SK-N-MC (cell line): ENCODE measurements around the gene FAM20B.
"Not testable (repeated sequence)": the region's sequence is repeated elsewhere in the genome, so short reads cannot be mapped to it uniquely, and the experiment has no call there.

Source experiments
- DNase-seq: peaks from one replicate; pipeline ENCODE4 v3.0.0-alpha.2; 2011; ENCODE audit warnings: low read depth, low spot score
- H3K27ac ChIP-seq: fragments of 200-600 bp; sonication (generic); 2 replicates; pipeline ENCODE4 v1.5.1; 2016; ENCODE audit warnings: mixed run types
- H3K36me3 ChIP-seq: fragments of 200-600 bp; sonication (generic); 2 replicates; pipeline ENCODE4 v1.6.1; 2017; ENCODE audit warnings: antibody characterized with exemption, low read length, mixed read lengths; ENCODE audit not compliant: insufficient read depth
- H3K4me3 ChIP-seq: fragments of 200-600 bp; sonication (generic); 2 replicates; pipeline ENCODE4 v1.5.1; 2016
- H3K9ac ChIP-seq: fragments of 200-600 bp; sonication (generic); 2 replicates; pipeline ENCODE4 v1.8.0; 2017; ENCODE audit warnings: mixed run types, mixed read lengths; ENCODE audit not compliant: insufficient read length
- H3K9me3 ChIP-seq: fragments of 200-600 bp; sonication (generic); 2 replicates; pipeline ENCODE4 v1.6.1; 2017; ENCODE audit warnings: low read depth, mild to moderate bottlenecking, antibody characterized with exemption, low read length, moderate library complexity, mixed read lengths
- EZH2 ChIP-seq: fragments of 200-600 bp; sonication (generic); IDR thresholded peaks from one replicate; pipeline ENCODE4 v1.6.1; 2017; ENCODE audit warnings: antibody characterized with exemption
- FOXP2 ChIP-seq: optimal IDR thresholded peaks from 2 replicates; pipeline ENCODE3; 2011; ENCODE audit warnings: mild to moderate bottlenecking, moderate library complexity; ENCODE audit not compliant: insufficient read depth; ENCODE audit errors: extremely low read length, control extremely low read depth
- POLR2AphosphoS5 ChIP-seq: IDR thresholded peaks from 2 replicates; pipeline ENCODE4 v1.6.1; 2012; ENCODE audit warnings: mild to moderate bottlenecking, low read depth, low read length, borderline replicate concordance

FAM20B gene

GRCh38 chr1:179025125-179025974 lies at the start of gene FAM20B:
Gene FAM20B (plus strand): TSS chr1:179025894. CDS start chr1:179043848, 17,954 bp downstream.
- TF ChIP-seq FOXP2, result no peak
- peak; percentile 57 for TF ChIP-seq POLR2AphosphoS5
- no peak for TF ChIP-seq EZH2
- Histone ChIP-seq H3K9me3 (no peaks in the 10 kb centered on the region), H3K27ac (peak within 1 kb of the TSS; percentile 43; the same call in 1 of the 2 replicates), H3K9ac (peak within 1 kb of the TSS; percentile 86), H3K4me3 (peak within 1 kb of the TSS; percentile 89), H3K36me3 (no peaks in the 10 kb centered on the region)
- no peak for DNase-seq

GRCh38 chr1:178976541-178976940 lies 49.2 kb upstream of the FAM20B start:
- H3K9ac ChIP-seq, result no peak overlapping the region
- no peak overlapping the region for H3K4me3 ChIP-seq
- no peaks in the 10 kb centered on the region for H3K36me3 ChIP-seq
- no peak overlapping the region for H3K27ac ChIP-seq
- no peak for DNase-seq
- TF ChIP-seq EZH2 (no peak), FOXP2 (no peak), POLR2AphosphoS5 (no peak)
- no peaks in the 10 kb centered on the region; the same call in 1 of the 2 replicates for H3K9me3 ChIP-seq

- Histone ChIP-seq H3K9ac (no peak overlapping the region), H3K9me3 (no peaks in the 10 kb centered on the region), H3K4me3 (no peak overlapping the region), H3K27ac (no peak overlapping the region), H3K36me3 (no peaks in the 10 kb centered on the region)
- no peak for TF ChIP-seq POLR2AphosphoS5
- TF ChIP-seq FOXP2, result no peak
- TF ChIP-seq EZH2, result no peak
- no peak for DNase-seq
These were observed 39.5 kb upstream of the FAM20B start for GRCh38 chr1:178986204-178986603.

- not testable (repeated sequence) for H3K4me3 ChIP-seq, H3K9me3 ChIP-seq, H3K9ac ChIP-seq, DNase-seq, H3K27ac ChIP-seq, H3K36me3 ChIP-seq
These were observed 37.5 kb upstream of the FAM20B start for GRCh38 chr1:178988198-178988597.

GRCh38 chr1:178993559-178993958 lies 32.1 kb upstream of the FAM20B start:
- H3K36me3 ChIP-seq, result no peaks in the 10 kb centered on the region
- no peak overlapping the region for H3K4me3 ChIP-seq
- H3K9ac ChIP-seq, result no peak overlapping the region
- DNase-seq, result no peak
- H3K9me3 ChIP-seq, result no peaks in the 10 kb centered on the region
- no peak overlapping the region for H3K27ac ChIP-seq
- TF ChIP-seq POLR2AphosphoS5 (no peak), FOXP2 (no peak), EZH2 (no peak)

- Histone ChIP-seq H3K27ac (no peak overlapping the region), H3K9me3 (no peaks in the 10 kb centered on the region), H3K4me3 (no peak overlapping the region), H3K36me3 (no peaks in the 10 kb centered on the region), H3K9ac (no peak overlapping the region)
- TF ChIP-seq EZH2 (no peak), FOXP2 (no peak), POLR2AphosphoS5 (no peak)
- no peak for DNase-seq
These were observed 28.3 kb upstream of the FAM20B start for GRCh38 chr1:178997428-178997827.

- H3K9ac ChIP-seq, result no peak overlapping the region
- TF ChIP-seq POLR2AphosphoS5, result no peak
- no peak for TF ChIP-seq FOXP2
- TF ChIP-seq EZH2, result no peak
- DNase-seq, result no peak
These were observed 27.4 kb upstream of the FAM20B start for GRCh38 chr1:178998295-178998694.

GRCh38 chr1:178999061-178999460 lies 26.6 kb upstream of the FAM20B start:
- no peak for DNase-seq
- Histone ChIP-seq H3K36me3 (no peaks in the 10 kb centered on the region), H3K4me3 (no peak overlapping the region), H3K9ac (no peak overlapping the region), H3K27ac (no peak overlapping the region), H3K9me3 (no peaks in the 10 kb centered on the region)
- TF ChIP-seq POLR2AphosphoS5, result no peak
- no peak for TF ChIP-seq FOXP2
- TF ChIP-seq EZH2, result no peak

More at GRCh38 chr1:178998295-178998694, 27.4 kb upstream of the FAM20B start:
- H3K36me3 ChIP-seq, result no peaks in the 10 kb centered on the region
- H3K4me3 ChIP-seq, result no peak overlapping the region
- H3K9me3 ChIP-seq, result no peaks in the 10 kb centered on the region
- no peak overlapping the region for H3K27ac ChIP-seq

GRCh38 chr1:179001451-179001850 lies 24.2 kb upstream of the FAM20B start:
- TF ChIP-seq POLR2AphosphoS5 (no peak), FOXP2 (no peak), EZH2 (no peak)
- Histone ChIP-seq H3K9ac (no peak overlapping the region), H3K27ac (no peak overlapping the region), H3K9me3 (no peaks in the 10 kb centered on the region), H3K36me3 (no peaks in the 10 kb centered on the region), H3K4me3 (no peak overlapping the region)
- no peak for DNase-seq

- not testable (repeated sequence) for H3K9me3 ChIP-seq, H3K4me3 ChIP-seq, H3K9ac ChIP-seq, H3K36me3 ChIP-seq, DNase-seq, H3K27ac ChIP-seq
These were observed 23.6 kb upstream of the FAM20B start for GRCh38 chr1:179002064-179002463.
